Measurements from ENCODE around the gene GUCA1A.
"Not testable (repeated sequence)": the region's sequence is repeated elsewhere in the genome, so short reads cannot be mapped to it uniquely, and the experiment has no call there.

Gene GUCA1A

GRCh38 chr6:42177514-42178364 lies 4.6 kb downstream of the GUCA1A start:
- DNase-seq (ENCODE audit: low read depth) = peak; percentile 7

GRCh38 chr6:42179261-42179944 lies 6.2 kb downstream of the GUCA1A start:
- DNase-seq (ENCODE audit: low read depth) = no peak

DNA sequence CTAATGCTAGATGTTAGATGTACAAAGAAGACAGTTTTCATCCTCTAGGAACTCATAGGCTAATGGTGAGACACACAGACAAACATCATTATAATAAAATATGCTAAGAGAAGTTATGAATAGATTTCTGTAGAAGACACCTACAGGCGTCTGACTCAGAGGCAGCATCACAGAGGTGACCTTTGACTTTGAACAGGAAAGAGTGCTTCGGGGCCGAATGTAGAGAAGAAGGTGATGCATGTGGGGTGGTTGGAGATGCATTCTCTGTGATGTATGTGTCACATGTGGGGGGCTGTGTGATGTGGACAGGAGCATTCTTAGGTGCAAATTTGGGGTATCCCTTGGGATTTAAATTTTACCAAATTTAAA lies 6.8 kb downstream of the GUCA1A start:
- DNase-seq (ENCODE audit: low read depth) = peak; percentile 2

- DNase-seq (ENCODE audit: low read depth) = no peak
These were observed 8.9 kb downstream of the GUCA1A start for GRCh38 chr6:42182101-42182500.

- no peak for DNase-seq (ENCODE audit: low read depth)
These were observed 11.3 kb downstream of the GUCA1A start for GRCh38 chr6:42184475-42184874.

DNA sequence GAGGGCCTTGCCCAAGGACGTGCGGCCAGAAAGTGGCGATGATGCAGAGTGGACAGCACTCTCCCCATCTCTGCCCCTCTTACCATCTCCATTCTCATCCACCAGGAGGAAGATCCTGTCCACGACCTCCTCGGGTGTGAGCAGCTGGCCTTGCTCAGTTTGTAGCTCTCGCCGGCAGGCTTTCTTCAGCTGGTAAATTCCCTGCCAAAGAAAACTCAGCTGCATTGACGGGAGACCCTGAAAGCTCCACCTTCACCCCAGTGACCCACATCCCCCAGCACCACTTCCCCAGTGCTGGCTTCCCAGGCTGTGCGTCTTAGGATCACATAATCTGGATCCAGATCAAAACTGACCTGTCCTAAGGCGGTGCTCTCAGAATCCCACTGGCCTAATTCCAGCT lies 12.4 kb downstream of the GUCA1A start:
- no peak for DNase-seq (ENCODE audit: low read depth)

GRCh38 chr6:42188406-42188805 lies 15.2 kb downstream of the GUCA1A start:
- DNase-seq (ENCODE audit: low read depth) = no peak

GRCh38 chr6:42190554-42191183 lies 17.5 kb downstream of the GUCA1A start:
- no peak for DNase-seq (ENCODE audit: low read depth)

DNA sequence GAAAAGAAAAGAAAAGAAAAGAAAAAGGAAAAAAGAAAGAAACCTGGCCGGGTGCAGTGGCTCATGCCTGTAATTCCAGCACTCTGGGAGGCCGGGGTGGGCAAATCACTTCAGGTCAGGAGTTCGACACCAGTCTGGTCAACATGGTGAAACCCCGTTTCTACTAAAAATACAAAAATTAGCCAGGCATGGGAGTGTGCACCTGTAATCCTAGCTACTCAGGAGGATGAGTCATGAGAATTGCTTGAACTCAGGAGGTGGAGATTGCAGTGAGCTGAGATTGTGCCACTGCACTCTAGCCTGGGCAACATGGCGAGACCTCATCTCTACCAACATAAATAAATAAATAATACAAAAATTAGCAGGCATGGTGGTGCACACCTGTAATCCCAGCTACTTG lies 19.2 kb downstream of the GUCA1A start:
- DNase-seq (ENCODE audit: low read depth) = not testable (repeated sequence)

DNA sequence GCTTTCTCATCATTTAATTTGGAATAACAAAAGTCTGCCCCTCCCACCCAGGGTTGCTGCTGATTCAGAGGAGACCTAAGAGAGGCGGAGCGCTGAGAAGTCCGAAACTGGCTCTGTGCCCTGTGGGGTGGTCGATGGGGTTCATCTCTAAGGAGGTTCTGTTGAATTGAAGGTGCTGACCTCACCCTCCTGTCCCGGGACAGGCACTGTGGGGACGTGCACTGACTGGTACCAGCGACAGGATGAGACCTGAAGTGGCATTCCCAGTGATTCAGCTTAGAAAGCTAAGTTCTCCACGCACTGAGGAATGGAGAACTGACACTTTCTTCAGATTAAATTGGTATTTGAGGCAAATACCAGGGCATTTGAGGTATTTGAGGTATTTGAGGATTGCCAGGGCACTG lies 20.3 kb downstream of the GUCA1A start:
- no peak for DNase-seq (ENCODE audit: low read depth)

DNA sequence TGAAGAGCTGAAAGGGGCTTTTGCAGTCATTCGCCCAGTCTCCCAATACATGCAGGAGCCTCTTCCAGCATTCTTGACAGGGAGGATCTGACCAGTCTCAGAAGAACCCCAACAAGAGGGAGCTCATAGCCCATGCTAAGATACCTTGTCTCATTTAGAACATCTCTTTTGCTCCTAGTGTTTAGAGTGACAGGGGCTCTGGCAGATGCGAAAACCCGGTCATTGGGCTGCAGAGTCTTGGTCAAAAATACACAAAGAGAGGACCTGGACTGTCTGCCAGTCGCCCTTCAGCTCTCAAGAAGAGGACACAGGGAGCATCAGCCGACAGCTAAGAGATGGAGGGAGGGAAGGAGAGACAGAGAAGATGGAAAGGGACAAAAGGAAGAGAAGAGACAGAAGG lies 20.9 kb downstream of the GUCA1A start:
- no peak for DNase-seq (ENCODE audit: low read depth)

GRCh38 chr6:42195415-42195814 lies 22.3 kb downstream of the GUCA1A start:
- no peak for DNase-seq (ENCODE audit: low read depth)

GRCh38 chr6:42197555-42198362 lies 24.6 kb downstream of the GUCA1A start:
- DNase-seq (ENCODE audit: low read depth) = no peak

GRCh38 chr6:42199106-42199981 lies 26.2 kb downstream of the GUCA1A start:
- DNase-seq (ENCODE audit: low read depth) = no peak

GRCh38 chr6:42200035-42200434 lies 26.9 kb downstream of the GUCA1A start:
- DNase-seq (ENCODE audit: low read depth) = no peak

- DNase-seq (ENCODE audit: low read depth) = no peak
These were observed 28.2 kb downstream of the GUCA1A start for GRCh38 chr6:42201382-42201781.

- DNase-seq (ENCODE audit: low read depth) = not testable (repeated sequence)
These were observed 29.2 kb downstream of the GUCA1A start for GRCh38 chr6:42202131-42202915.

- DNase-seq (ENCODE audit: low read depth) = no peak
These were observed 30.0 kb downstream of the GUCA1A start for GRCh38 chr6:42203183-42203582.

- no peak for DNase-seq (ENCODE audit: low read depth)
These were observed 31.7 kb downstream of the GUCA1A start for GRCh38 chr6:42204768-42205282.

GRCh38 chr6:42207559-42207958 lies 34.4 kb downstream of the GUCA1A start:
- not testable (repeated sequence) for DNase-seq (ENCODE audit: low read depth)

Measured in stimulated activated CD8-positive, alpha-beta memory T cell treated with anti-CD3 and anti-CD28 coated beads, Interleukin-4, amount 100 ng/mL, for 24 hours (primary cell).